ENCODE results near the gene EGFLAM. TPM values are rescaled to one million over a fixed set of nuclear protein-coding genes. Genes with fewer than 3 reads are reported as not detected.

Gene EGFLAM
- total RNA-seq, 1 donor from 2014 or later: 2.1 TPM

DNA sequence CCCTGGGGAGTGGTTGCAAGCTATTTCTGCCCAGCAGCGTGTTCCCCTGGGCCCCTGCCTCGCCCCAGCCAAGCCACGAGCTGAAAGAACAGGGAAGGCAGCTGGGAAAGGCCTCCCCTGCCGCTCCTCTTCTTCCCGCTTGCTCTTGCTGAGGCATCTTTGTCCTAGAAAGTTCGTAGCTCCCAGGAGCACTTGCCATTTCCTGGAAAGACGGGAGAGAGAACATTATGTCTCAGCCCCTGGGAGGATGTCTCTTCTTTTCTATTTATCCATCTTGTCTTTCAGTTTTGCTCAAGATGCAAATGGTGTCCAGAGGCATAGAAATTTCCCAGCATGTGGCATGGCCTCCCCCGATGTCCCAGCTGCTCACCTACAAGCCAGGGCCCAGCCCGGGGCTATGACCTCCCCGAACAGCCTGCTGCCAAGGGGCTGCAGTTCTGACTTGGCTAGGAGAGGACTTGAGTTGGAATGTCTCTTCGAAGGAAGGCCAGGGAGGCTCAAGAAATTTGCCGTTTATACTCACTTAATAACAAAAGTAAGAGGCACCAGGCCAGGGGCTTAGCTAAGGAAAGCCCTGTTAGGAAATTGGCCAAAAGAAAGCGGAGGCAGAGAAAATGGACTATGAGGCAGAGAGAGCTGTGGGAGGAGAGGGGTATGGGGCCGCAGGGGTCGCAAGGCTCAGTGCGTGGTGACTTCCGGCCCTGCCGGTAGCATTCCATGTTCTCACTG is 210.8 kb downstream of the EGFLAM start:
- peaks cover 4% of the 10 kb centered on the region for H3K27me3 ChIP-seq
- no peaks in the 10 kb centered on the region for H3K9me3 ChIP-seq
- H3K4me1 ChIP-seq: peaks cover 39% of the 10 kb centered on the region
- no peak for TF ChIP-seq CTCF (IDR thresholded peaks at IDR 0.05)
- H3K36me3 ChIP-seq: no peaks in the 10 kb centered on the region
- no peak overlapping the region for H3K4me3 ChIP-seq
- intact Hi-C loops (cut with DNase I): no loop called here
- H3K27ac ChIP-seq: peak overlapping the region; percentile 86
- DNase-seq: no peak
- ATAC-seq: no peak

DNA sequence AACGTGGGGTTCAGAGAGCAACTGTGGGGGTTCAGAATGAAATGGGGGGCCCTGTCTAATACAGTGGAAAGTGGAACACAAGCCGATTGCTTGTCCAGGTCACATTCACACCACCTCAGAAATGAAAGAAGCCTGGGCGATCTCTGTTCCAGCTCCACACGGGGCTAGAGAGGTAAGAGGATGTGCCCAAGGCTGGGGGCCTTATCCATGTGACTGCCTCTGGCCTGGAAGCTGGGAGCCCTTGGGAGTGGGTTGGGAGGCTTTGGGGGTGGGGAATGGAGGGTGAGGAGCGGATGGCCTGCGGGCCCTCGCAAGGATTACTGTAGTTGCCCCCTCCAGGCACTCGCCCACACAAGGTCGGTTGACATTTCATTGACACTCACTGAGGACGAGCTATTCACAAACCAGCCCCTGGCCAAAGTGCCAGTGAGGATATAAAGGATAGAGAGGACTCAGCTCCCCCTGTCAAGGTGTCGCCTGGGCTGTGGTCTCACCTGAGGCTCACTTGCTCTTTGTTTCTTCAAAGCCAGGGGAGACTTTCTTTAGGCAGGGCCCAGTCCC is 211.4 kb downstream of the EGFLAM start:
- H3K9me3 ChIP-seq: no peaks in the 10 kb centered on the region
- intact Hi-C loops (cut with DNase I): no loop called here
- H3K4me3 ChIP-seq: no peak overlapping the region
- peaks cover 33% of the 10 kb centered on the region for H3K4me1 ChIP-seq
- H3K27ac ChIP-seq: peak overlapping the region; percentile 86
- no peaks in the 10 kb centered on the region for H3K36me3 ChIP-seq
- DNase-seq: no peak
- no peak for ATAC-seq
- peaks cover 4% of the 10 kb centered on the region for H3K27me3 ChIP-seq
- no peak for TF ChIP-seq CTCF (IDR thresholded peaks at IDR 0.05)

DNA sequence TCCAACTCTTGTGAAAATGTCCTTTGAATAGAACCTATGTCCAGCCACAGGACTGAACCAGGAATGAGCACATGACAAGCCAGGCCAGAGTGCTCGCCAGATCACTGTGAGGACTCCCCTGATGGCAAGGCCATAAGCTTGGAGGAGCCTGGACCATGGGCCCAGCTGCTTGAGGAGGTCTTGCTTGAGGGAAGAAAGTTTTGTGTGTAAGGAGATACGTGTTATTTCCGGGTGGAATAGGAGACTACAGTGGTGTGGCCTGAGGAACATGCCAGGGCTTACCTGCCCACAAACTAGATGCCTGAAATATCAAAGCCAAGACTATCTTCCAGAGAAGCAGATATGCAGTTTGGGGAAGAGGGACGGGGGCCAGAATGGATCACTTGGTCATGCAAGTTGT is 213.3 kb downstream of the EGFLAM start:
- no peaks in the 10 kb centered on the region for H3K9me3 ChIP-seq
- no peak for ATAC-seq
- H3K27ac ChIP-seq: no peak overlapping the region
- H3K4me1 ChIP-seq: peaks cover 28% of the 10 kb centered on the region
- DNase-seq: no peak
- no peak for TF ChIP-seq CTCF (IDR thresholded peaks at IDR 0.05)
- no peaks in the 10 kb centered on the region for H3K36me3 ChIP-seq
- peaks cover 4% of the 10 kb centered on the region for H3K27me3 ChIP-seq
- intact Hi-C loops (cut with DNase I): no loop called here
- H3K4me3 ChIP-seq: no peak overlapping the region

GRCh38 chr5:38472541-38472940 is 214.2 kb downstream of the EGFLAM start:
- H3K36me3 ChIP-seq: no peaks in the 10 kb centered on the region
- H3K4me1 ChIP-seq: peaks cover 21% of the 10 kb centered on the region
- intact Hi-C loops (cut with DNase I): no loop called here
- TF ChIP-seq CTCF (IDR thresholded peaks at IDR 0.05): no peak
- peaks cover 4% of the 10 kb centered on the region for H3K27me3 ChIP-seq
- H3K4me3 ChIP-seq: no peak overlapping the region
- DNase-seq (no peak), ATAC-seq (no peak)
- no peak overlapping the region for H3K27ac ChIP-seq
- H3K9me3 ChIP-seq: no peaks in the 10 kb centered on the region

GRCh38 chr5:38473008-38473407 is 214.6 kb downstream of the EGFLAM start:
- DNase-seq (no peak), ATAC-seq (peak; percentile 43)
- Histone ChIP-seq H3K27ac (no peak overlapping the region), H3K4me3 (no peak overlapping the region), H3K36me3 (peaks cover under 1% of the 10 kb centered on the region), H3K9me3 (no peaks in the 10 kb centered on the region), H3K27me3 (peaks cover 4% of the 10 kb centered on the region), H3K4me1 (peaks cover 17% of the 10 kb centered on the region)
- TF ChIP-seq CTCF (IDR thresholded peaks at IDR 0.05): no peak
- intact Hi-C loops (cut with DNase I): no loop called here
